HepG2 (cell line): ENCODE results near the gene CNTN4. TPM values are rescaled to one million over a fixed set of nuclear protein-coding genes. Genes with fewer than 3 reads are reported as not detected.

Source experiments
- ATAC-seq: fragments of 200-7000 bp; cut with Tn5 transposase; 3 replicates; pipeline ENCODE4 v1.9.1; 2020; ENCODE audit warnings: mild to moderate bottlenecking, moderate library complexity
- BruUV-seq: library from RNA; stranded (reverse); fragments of 400-500 nt; replicated peaks from 2 replicates; lab custom pipeline; 2021; lab: Mats Ljungman, UMichigan
- CTCF ChIA-PET: fragments of 300-600 bp; formaldehyde crosslinking; extraction: SDS; loops from one replicate; lab custom pipeline; 2021; ENCODE audit warnings: low total read pairs, inconsistent platforms, low intra/inter-chr PET ratio; lab: Yijun Ruan, JAX
- POLR2A ChIA-PET: fragments of 350-600 bp; sonication (Branson Sonifier 250); formaldehyde crosslinking; loops from one replicate; lab custom pipeline; 2020; ENCODE audit warnings: antibody characterized with exemption, inconsistent platforms; lab: Yijun Ruan, JAX
- DNase-seq: peaks from one replicate; pipeline ENCODE4 v3.0.0-alpha.2; 2015; ENCODE audit warnings: low spot score
- FAIRE-seq: peaks from 3 replicates; lab custom pipeline; 2011; peaks lifted over from hg19 to GRCh38; lab: Jason Lieb, UNC
- H2AFZ ChIP-seq: one replicate; pipeline ENCODE4 v1.6.1; 2011; ENCODE audit warnings: low read length, inconsistent platforms
- H3K27ac ChIP-seq: fragments of 300-600 bp; 3 replicates; pipeline ENCODE4 v1.8.0; 2011; ENCODE audit warnings: mixed run types, mild to moderate bottlenecking, mixed read lengths, low read length, inconsistent platforms; ENCODE audit not compliant: insufficient read depth; ENCODE audit errors: extremely low read length
- H3K27me3 ChIP-seq, 2 experiments: fragments of 200-600 bp in 1 of 2; 2 replicates in 1 of 2; 3 replicates in 1 of 2; pipeline versions ENCODE4 v1.6.0 to v1.8.0; 2011; ENCODE audit warnings: low read length in 2 of 2, mild to moderate bottlenecking in 2 of 2, moderate library complexity in 2 of 2, inconsistent platforms in 1 of 2; ENCODE audit not compliant: insufficient read depth in 2 of 2, control insufficient read depth in 1 of 2
- H3K36me3 ChIP-seq, 2 experiments: fragments of 200-600 bp in 1 of 2; replicated peaks in 1 of 2; 2 replicates in 1 of 2; 3 replicates in 1 of 2; pipeline versions ENCODE4 v1.5.1 to v1.8.0; 2011; ENCODE audit warnings: low read length in 2 of 2, inconsistent platforms in 1 of 2; ENCODE audit not compliant: insufficient read depth in 2 of 2, control insufficient read depth in 1 of 2
- H3K4me1 ChIP-seq: 2 replicates; pipeline ENCODE4 v1.5.1; 2012; ENCODE audit warnings: low read length, inconsistent platforms; ENCODE audit not compliant: insufficient read depth
- H3K4me2 ChIP-seq: 2 replicates; pipeline ENCODE4 v1.6.0; 2011; ENCODE audit warnings: low read depth, low read length, inconsistent platforms
- H3K4me3 ChIP-seq, 3 experiments: fragments of 200-600 bp in 1 of 3; sonication (generic), shearing (Covaris generic) in 1 of 3; replicated peaks in 1 of 3; 2 replicates each; pipeline ENCODE4 v1.5.1; 2011 to 2016; ENCODE audit warnings: low read length in 3 of 3, inconsistent platforms in 2 of 3, low read depth in 2 of 3, mild to moderate bottlenecking in 2 of 3, control low read depth in 1 of 3, mixed read lengths in 1 of 3; ENCODE audit not compliant: insufficient read depth in 1 of 3
- H3K79me2 ChIP-seq: one replicate; pipeline ENCODE4 v1.6.1; 2011; ENCODE audit warnings: low read length, inconsistent platforms; ENCODE audit not compliant: insufficient read depth
- H3K9ac ChIP-seq: 2 replicates; pipeline ENCODE4 v1.6.0; 2011; ENCODE audit warnings: mild to moderate bottlenecking, low read depth, low read length, inconsistent platforms; ENCODE audit not compliant: insufficient read depth
- H3K9me3 ChIP-seq: 2 replicates; pipeline ENCODE4 v1.5.1; 2012; ENCODE audit warnings: mild to moderate bottlenecking, low read length
- H4K20me1 ChIP-seq: 2 replicates; pipeline ENCODE4 v1.6.0; 2011; ENCODE audit warnings: inconsistent platforms, mild to moderate bottlenecking, low read length, moderate library complexity; ENCODE audit not compliant: insufficient read depth
- CBFB ChIP-seq: sonication (generic); formaldehyde crosslinking; IDR thresholded peaks from 2 replicates; pipeline ENCODE4 v1.4.0; 2020; ENCODE audit warnings: missing genetic modification reagents
- CBX1 ChIP-seq: IDR thresholded peaks from one replicate; pipeline ENCODE4 v1.6.1; 2016; ENCODE audit warnings: antibody characterized with exemption, low read depth
- ELF3 ChIP-seq: IDR thresholded peaks from 2 replicates; pipeline ENCODE4 v1.6.1; 2016; ENCODE audit warnings: missing genetic modification reagents, missing compliant biosample characterization
- HNRNPUL1 ChIP-seq: fragments of 200-400 bp; formaldehyde crosslinking; IDR thresholded peaks from 2 replicates; pipeline ENCODE4 v1.6.1; 2017; ENCODE audit warnings: low read depth, mild to moderate bottlenecking, low read length, moderate library complexity
- KAT8 ChIP-seq: IDR thresholded peaks from 2 replicates; pipeline ENCODE4 v1.6.1; 2016; ENCODE audit warnings: missing genetic modification reagents, missing compliant biosample characterization
- KLF11 ChIP-seq: IDR thresholded peaks from 2 replicates; pipeline ENCODE4 v1.6.1; 2016; ENCODE audit warnings: missing compliant biosample characterization
- NR2C2 ChIP-seq: sonication (generic); formaldehyde crosslinking; IDR thresholded peaks from 2 replicates; pipeline ENCODE4 v1.4.0; 2020; ENCODE audit warnings: missing genetic modification reagents, mild to moderate bottlenecking, moderate library complexity, borderline replicate concordance
- TOE1 ChIP-seq: sonication (generic); formaldehyde crosslinking; IDR thresholded peaks from 2 replicates; pipeline ENCODE4 v1.4.0; 2020; ENCODE audit warnings: mild to moderate bottlenecking, missing genetic modification reagents
- ZKSCAN8 ChIP-seq: IDR thresholded peaks from 2 replicates; pipeline ENCODE4 v1.6.1; 2016; ENCODE audit warnings: borderline replicate concordance, missing genetic modification reagents, missing compliant biosample characterization
- ZNF230 ChIP-seq: sonication (generic); formaldehyde crosslinking; IDR thresholded peaks from 2 replicates; pipeline ENCODE4 v1.4.0; 2020; ENCODE audit warnings: mild to moderate bottlenecking, missing genetic modification reagents
- ZNF432 ChIP-seq: sonication (generic); formaldehyde crosslinking; IDR thresholded peaks from 2 replicates; pipeline ENCODE4 v1.5.0; 2020; ENCODE audit warnings: missing genetic modification reagents, mild to moderate bottlenecking, borderline replicate concordance
- ZNF550 ChIP-seq: sonication (generic); formaldehyde crosslinking; IDR thresholded peaks from 2 replicates; pipeline ENCODE4 v1.4.0; 2020; ENCODE audit warnings: mild to moderate bottlenecking, missing genetic modification reagents, borderline replicate concordance
- ZNF607 ChIP-seq: sonication (generic); formaldehyde crosslinking; IDR thresholded peaks from 2 replicates; pipeline ENCODE4 v1.5.1; 2020; ENCODE audit warnings: missing genetic modification reagents, mild to moderate bottlenecking, borderline replicate concordance
- ZNF816 ChIP-seq: sonication (generic); formaldehyde crosslinking; IDR thresholded peaks from 2 replicates; pipeline ENCODE4 v1.8.0; 2022; ENCODE audit warnings: missing genetic modification reagents, mild to moderate bottlenecking, borderline replicate concordance
- ZNF850 ChIP-seq: sonication (generic); formaldehyde crosslinking; conservative IDR thresholded peaks from 2 replicates; pipeline ENCODE4 v1.9.0; 2021; ENCODE audit warnings: mild to moderate bottlenecking, missing genetic modification reagents
- ZSCAN12 ChIP-seq: sonication (generic); formaldehyde crosslinking; IDR thresholded peaks from 2 replicates; pipeline ENCODE4 v1.9.0; 2021; ENCODE audit warnings: mild to moderate bottlenecking, missing genetic modification reagents
- ZSCAN25 ChIP-seq: sonication (generic); formaldehyde crosslinking; IDR thresholded peaks from 2 replicates; pipeline ENCODE4 v1.8.0; 2022; ENCODE audit warnings: mild to moderate bottlenecking, missing genetic modification reagents
- WGBS: methylation state at CpG from one replicate; pipeline ENCODE4 v1.1.6; 2017; ENCODE audit warnings: low lambda C conversion rate; 5-methylcytosine and 5-hydroxymethylcytosine counted together
- in situ Hi-C: cut with HindIII; loops from 2 replicates; pipeline ENCODE4 v1.10.0; 2017; ENCODE audit warnings: low pct_unique_long_range_greater_than_20kb; ENCODE audit not compliant: extremely low pct_ligation_motif_present
- intact Hi-C: fragments of 100-400 bp; cut with micrococcal nuclease; formaldehyde crosslinking; loops from one replicate; pipeline ENCODE4 v1.10.0; 2022; ENCODE audit not compliant: unreplicated experiment
- polyA plus RNA-seq, 8 experiments: library from polyadenylated mRNA; depleted of rRNA in 3 of 8; stranded (reverse) in 7 of 8; unstranded in 1 of 8; fragments of >200 nt; fragmentation: Illumina TruSeq in 4 of 8; extraction: Trizol in 4 of 8; gene quantifications; 2 replicates each; pipeline versions ENCODE4 v1.2.1 to v1.2.3, GENCODE V29; 2011 to 2016; ENCODE audit warnings: low read depth in 4 of 8, missing spikeins in 1 of 8, mixed read lengths in 1 of 8; ENCODE audit not compliant: insufficient read depth in 1 of 8
- total RNA-seq, 5 experiments: library from RNA; depleted of rRNA; stranded (reverse); fragments of >200 nt; fragmentation: Illumina TruSeq; extraction: Trizol; gene quantifications; 2 replicates each; pipeline ENCODE4 v1.2.3, GENCODE V29; 2016; ENCODE audit warnings: low read depth in 1 of 5
- TF ChIP-seq, protein P1 (sequence below): sonication (generic); formaldehyde crosslinking; IDR thresholded peaks from 2 replicates; pipeline ENCODE4 v1.5.1; 2020; ENCODE audit warnings: mild to moderate bottlenecking, missing genetic modification reagents, borderline replicate concordance
- TF ChIP-seq, protein P2 (sequence below): sonication (generic); formaldehyde crosslinking; IDR thresholded peaks from 2 replicates; pipeline ENCODE4 v1.9.0; 2021; ENCODE audit warnings: mild to moderate bottlenecking, missing genetic modification reagents

The CNTN4 gene
- total and polyA plus RNA-seq, 2 of the 13 experiments (the other 11 are each of a cell fraction or from before 2014, with no cell fraction given): 0.01 to 0.13 TPM

DNA sequence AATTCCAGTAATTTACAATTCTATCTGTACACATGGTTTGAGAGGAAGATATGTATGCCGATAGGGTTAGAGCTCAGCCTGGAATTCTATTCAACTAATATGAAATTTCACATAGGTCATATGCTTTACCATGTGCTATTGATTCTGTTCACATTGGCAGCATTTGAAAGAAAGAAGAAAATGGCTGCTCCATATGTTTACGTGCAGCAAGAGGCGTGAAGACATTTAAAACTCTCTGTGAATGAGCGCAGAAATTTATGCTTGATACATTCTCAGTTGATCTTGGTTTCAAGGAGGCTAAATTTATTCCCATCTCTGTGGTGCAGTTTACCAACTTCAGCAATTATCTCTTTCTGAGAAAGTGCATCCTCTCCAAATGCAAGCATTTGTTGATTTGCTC lies 478.9 kb downstream of the CNTN4 start (continued):
- TF ChIP-seq, protein P1, sequence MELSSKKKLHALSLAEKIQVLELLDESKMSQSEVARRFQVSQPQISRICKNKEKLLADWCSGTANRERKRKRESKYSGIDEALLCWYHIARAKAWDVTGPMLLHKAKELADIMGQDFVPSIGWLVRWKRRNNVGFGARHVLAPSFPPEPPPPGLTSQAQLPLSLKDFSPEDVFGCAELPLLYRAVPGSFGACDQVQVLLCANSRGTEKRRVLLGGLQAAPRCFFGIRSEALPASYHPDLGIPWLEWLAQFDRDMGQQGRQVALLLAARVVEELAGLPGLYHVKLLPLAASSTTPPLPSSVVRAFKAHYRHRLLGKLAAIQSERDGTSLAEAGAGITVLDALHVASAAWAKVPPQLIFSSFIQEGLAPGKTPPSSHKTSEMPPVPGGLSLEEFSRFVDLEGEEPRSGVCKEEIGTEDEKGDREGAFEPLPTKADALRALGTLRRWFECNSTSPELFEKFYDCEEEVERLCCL (CRISPR knock-in tag): no peak
- no peak for TF ChIP-seq ZSCAN12 (CRISPR knock-in tag)
- no peak for TF ChIP-seq KAT8
- TF ChIP-seq TOE1 (CRISPR knock-in tag): no peak
- TF ChIP-seq KLF11: no peak
- TF ChIP-seq CBFB (CRISPR knock-in tag): no peak
- no peak for TF ChIP-seq HNRNPUL1
- TF ChIP-seq, all 625 proteins: peak for 0

DNA sequence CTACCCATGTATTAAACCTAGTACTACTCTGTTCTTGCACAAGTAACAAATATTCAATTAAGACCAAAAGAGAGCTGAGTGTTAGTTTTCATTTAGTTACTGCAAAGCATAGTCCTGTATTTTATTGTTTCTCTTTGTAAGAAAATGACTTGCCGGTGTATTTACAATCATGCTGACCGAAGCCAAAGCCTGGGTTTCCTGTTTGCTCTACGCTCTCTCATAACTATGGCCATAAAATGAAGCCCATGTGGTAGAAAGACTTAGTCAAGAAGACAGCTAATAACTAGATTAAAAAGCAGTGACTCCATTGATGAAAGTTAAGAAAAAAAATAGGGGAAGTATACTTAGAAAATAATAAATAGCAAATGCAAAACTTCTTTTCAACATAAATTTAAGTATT lies 479.9 kb downstream of the CNTN4 start:
- POLR2A ChIA-PET: no interaction called here
- H3K79me2 ChIP-seq: no peaks in the 10 kb centered on the region
- no peaks in the 10 kb centered on the region for H3K9me3 ChIP-seq
- H3K27me3 ChIP-seq: no peaks in the 10 kb centered on the region
- H3K4me3 ChIP-seq: no peak overlapping the region
- no peak overlapping the region for H3K27ac ChIP-seq
- H2AFZ ChIP-seq: no peak overlapping the region
- no peak for DNase-seq
- H4K20me1 ChIP-seq: no peaks in the 10 kb centered on the region
- no peak overlapping the region for H3K9ac ChIP-seq
- intact Hi-C loops (no loop called here), in situ Hi-C loops (no loop called here)
- CTCF ChIA-PET: no interaction called here
- WGBS: 9% methylated on average over 3 of the region's 3 CpGs
- H3K36me3 ChIP-seq: no peaks in the 10 kb centered on the region
- no peaks in the 10 kb centered on the region for H3K4me1 ChIP-seq
- BruUV-seq: no TSS peak
- FAIRE-seq: no peak
- no peak for ATAC-seq
- no peak overlapping the region for H3K4me2 ChIP-seq
- TF ChIP-seq ZKSCAN8 (CRISPR knock-in tag): no peak
- TF ChIP-seq ZNF230 (CRISPR knock-in tag): no peak
- no peak for TF ChIP-seq NR2C2 (CRISPR knock-in tag)
- TF ChIP-seq ZNF816: no peak
- no peak for TF ChIP-seq CBX1
- TF ChIP-seq, protein P2, sequence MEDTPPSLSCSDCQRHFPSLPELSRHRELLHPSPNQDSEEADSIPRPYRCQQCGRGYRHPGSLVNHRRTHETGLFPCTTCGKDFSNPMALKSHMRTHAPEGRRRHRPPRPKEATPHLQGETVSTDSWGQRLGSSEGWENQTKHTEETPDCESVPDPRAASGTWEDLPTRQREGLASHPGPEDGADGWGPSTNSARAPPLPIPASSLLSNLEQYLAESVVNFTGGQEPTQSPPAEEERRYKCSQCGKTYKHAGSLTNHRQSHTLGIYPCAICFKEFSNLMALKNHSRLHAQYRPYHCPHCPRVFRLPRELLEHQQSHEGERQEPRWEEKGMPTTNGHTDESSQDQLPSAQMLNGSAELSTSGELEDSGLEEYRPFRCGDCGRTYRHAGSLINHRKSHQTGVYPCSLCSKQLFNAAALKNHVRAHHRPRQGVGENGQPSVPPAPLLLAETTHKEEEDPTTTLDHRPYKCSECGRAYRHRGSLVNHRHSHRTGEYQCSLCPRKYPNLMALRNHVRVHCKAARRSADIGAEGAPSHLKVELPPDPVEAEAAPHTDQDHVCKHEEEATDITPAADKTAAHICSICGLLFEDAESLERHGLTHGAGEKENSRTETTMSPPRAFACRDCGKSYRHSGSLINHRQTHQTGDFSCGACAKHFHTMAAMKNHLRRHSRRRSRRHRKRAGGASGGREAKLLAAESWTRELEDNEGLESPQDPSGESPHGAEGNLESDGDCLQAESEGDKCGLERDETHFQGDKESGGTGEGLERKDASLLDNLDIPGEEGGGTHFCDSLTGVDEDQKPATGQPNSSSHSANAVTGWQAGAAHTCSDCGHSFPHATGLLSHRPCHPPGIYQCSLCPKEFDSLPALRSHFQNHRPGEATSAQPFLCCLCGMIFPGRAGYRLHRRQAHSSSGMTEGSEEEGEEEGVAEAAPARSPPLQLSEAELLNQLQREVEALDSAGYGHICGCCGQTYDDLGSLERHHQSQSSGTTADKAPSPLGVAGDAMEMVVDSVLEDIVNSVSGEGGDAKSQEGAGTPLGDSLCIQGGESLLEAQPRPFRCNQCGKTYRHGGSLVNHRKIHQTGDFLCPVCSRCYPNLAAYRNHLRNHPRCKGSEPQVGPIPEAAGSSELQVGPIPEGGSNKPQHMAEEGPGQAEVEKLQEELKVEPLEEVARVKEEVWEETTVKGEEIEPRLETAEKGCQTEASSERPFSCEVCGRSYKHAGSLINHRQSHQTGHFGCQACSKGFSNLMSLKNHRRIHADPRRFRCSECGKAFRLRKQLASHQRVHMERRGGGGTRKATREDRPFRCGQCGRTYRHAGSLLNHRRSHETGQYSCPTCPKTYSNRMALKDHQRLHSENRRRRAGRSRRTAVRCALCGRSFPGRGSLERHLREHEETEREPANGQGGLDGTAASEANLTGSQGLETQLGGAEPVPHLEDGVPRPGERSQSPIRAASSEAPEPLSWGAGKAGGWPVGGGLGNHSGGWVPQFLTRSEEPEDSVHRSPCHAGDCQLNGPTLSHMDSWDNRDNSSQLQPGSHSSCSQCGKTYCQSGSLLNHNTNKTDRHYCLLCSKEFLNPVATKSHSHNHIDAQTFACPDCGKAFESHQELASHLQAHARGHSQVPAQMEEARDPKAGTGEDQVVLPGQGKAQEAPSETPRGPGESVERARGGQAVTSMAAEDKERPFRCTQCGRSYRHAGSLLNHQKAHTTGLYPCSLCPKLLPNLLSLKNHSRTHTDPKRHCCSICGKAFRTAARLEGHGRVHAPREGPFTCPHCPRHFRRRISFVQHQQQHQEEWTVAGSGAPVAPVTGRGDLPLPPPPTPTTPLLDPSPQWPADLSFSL (CRISPR knock-in tag): no peak
- no peak for TF ChIP-seq ELF3
- TF ChIP-seq ZNF432: no peak
- TF ChIP-seq ZSCAN25 (CRISPR knock-in tag): no peak
- no peak for TF ChIP-seq ZNF607 (CRISPR knock-in tag)
- TF ChIP-seq ZNF850: no peak
- TF ChIP-seq ZNF550 (CRISPR knock-in tag): no peak
